Measurements from ENCODE around the gene IL1RAP.

The IL1RAP gene

DNA sequence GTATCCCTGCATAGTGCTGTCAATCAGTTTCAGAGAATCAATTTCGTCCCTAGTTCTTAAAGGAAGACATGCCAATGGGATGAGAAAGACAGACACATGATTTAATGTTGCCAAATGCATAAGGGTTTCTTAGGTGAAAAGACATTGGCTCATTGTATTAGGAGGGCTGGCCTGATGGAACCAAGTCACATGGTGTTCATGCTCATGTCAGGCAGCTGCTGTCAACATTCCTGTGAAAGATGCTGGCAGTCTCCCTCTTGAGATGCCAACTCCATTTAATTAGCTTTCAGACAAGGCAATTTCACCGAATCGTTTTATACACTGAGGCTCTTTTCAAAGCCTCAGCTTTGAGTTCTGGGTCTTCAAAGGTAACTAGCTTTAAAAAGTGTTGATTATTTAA, 16.1 kb upstream of the IL1RAP start:
- no peak for DNase-seq (ENCODE audit: low read depth)
- TF ChIP-seq, protein P1, sequence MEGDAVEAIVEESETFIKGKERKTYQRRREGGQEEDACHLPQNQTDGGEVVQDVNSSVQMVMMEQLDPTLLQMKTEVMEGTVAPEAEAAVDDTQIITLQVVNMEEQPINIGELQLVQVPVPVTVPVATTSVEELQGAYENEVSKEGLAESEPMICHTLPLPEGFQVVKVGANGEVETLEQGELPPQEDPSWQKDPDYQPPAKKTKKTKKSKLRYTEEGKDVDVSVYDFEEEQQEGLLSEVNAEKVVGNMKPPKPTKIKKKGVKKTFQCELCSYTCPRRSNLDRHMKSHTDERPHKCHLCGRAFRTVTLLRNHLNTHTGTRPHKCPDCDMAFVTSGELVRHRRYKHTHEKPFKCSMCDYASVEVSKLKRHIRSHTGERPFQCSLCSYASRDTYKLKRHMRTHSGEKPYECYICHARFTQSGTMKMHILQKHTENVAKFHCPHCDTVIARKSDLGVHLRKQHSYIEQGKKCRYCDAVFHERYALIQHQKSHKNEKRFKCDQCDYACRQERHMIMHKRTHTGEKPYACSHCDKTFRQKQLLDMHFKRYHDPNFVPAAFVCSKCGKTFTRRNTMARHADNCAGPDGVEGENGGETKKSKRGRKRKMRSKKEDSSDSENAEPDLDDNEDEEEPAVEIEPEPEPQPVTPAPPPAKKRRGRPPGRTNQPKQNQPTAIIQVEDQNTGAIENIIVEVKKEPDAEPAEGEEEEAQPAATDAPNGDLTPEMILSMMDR (IDR thresholded peaks at IDR 0.05; ENCODE audit: low read length, missing control alignments) = no peak
- H3K4me3 ChIP-seq (replicated peaks; ENCODE audit: low read depth, low read length) = no peak overlapping the region

DNA sequence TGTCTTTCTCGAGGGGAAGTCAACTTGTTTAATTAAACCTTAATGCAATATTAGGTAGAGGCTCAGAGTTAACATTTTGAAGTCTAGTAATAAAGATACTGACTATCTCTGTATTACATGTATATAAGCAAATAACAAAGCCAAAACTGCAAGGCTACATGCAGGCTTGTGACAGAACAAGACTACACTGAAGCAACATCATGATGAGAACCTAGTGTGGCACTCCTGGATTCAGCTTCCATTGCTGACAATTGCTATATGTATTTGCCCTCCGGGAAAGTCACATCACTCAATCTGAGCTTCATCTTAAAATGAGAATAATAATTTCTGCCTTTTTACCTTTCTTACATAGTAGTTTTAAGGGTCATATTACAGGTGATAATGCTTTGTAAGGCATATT, 15.6 kb upstream of the IL1RAP start:
- TF ChIP-seq, protein P1 (IDR thresholded peaks at IDR 0.05; ENCODE audit: low read length, missing control alignments) = no peak
- no peak for DNase-seq (ENCODE audit: low read depth)
- H3K4me3 ChIP-seq (replicated peaks; ENCODE audit: low read depth, low read length) = no peak overlapping the region

DNA sequence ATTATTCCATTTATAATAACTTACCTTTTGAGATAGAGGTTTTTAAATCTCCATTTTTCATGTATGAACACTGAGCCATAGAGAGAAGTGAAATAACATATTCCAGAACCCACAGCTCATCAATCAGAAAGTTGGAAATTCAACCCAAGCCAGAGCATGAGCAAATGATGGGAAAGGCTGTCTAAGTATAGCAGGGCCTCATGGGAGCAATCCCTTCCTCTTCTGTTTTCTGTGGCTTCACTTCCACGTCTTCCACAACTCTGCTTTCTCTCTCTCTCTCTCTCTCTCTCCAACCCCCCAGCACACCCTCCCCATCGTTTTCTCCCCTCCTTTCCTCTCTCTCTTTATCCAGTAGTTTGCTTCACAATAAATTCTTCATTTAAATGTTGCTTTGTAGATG, 14.8 kb upstream of the IL1RAP start:
- DNase-seq (ENCODE audit: low read depth) = no peak
- no peak overlapping the region for H3K4me3 ChIP-seq (replicated peaks; ENCODE audit: low read depth, low read length)
- TF ChIP-seq, protein P1 (IDR thresholded peaks at IDR 0.05; ENCODE audit: low read length, missing control alignments) = no peak

DNA sequence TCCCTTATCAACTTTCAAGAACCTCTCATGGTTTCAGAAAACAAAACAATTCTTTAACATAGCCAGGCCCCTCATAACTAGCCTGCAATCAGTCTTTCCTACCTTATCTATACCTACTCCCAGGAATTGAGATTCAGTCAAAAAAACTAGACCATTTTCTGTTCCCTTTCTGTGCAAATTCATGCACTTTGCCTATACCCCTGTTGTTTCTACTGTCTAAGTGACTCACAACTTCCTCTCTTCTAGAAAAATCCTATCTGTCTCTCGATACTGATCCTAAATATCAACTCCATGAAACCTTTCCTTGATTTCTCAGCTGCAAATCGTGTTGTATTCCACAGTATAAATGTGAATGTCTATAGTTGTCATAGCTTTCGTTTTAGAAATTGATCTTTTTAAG, 10.9 kb upstream of the IL1RAP start:
- TF ChIP-seq, protein P1 (IDR thresholded peaks at IDR 0.05; ENCODE audit: low read length, missing control alignments) = no peak
- DNase-seq (ENCODE audit: low read depth) = no peak
- H3K4me3 ChIP-seq (replicated peaks; ENCODE audit: low read depth, low read length) = no peak overlapping the region

DNA sequence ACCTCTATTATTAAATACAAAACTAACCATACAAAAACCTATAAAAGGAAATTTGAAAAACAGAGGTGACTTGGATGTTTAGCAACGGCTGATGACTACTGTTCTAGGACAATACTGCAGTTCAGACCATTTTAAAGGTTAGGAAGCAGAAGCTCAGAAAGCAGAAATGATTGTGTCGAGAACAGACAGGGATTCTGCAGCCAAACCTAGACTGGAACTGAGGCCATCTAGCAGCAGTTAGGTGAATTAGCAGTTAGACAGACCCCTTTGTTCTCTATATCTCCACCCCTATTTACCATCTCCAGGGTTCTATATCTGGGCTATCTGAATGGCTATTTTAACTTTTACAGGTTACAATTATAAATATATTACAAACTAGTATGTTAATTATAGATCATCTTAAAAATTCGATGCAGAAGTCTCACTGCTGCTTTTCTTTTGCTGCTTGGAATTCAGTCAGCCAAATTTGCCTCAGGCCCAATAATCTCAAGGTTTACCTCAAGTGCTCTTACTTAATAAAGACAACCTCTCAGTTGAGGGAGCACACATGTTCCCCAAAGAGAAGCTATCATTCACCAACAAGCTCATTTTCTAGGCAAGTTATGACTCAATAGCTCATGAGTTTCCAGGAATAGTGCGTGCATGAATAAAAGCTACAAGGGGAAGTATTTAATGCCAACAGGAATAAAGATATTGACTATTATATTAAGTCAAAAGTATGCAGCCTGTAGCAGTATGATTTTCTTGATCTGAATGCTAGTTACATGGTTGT, 9.3 kb upstream of the IL1RAP start:
- peak; percentile 36 for DNase-seq (ENCODE audit: low read depth)
- no peak overlapping the region for H3K4me3 ChIP-seq (replicated peaks; ENCODE audit: low read depth, low read length)
- TF ChIP-seq, protein P1 (IDR thresholded peaks at IDR 0.05; ENCODE audit: low read length, missing control alignments) = peak; percentile 18

DNA sequence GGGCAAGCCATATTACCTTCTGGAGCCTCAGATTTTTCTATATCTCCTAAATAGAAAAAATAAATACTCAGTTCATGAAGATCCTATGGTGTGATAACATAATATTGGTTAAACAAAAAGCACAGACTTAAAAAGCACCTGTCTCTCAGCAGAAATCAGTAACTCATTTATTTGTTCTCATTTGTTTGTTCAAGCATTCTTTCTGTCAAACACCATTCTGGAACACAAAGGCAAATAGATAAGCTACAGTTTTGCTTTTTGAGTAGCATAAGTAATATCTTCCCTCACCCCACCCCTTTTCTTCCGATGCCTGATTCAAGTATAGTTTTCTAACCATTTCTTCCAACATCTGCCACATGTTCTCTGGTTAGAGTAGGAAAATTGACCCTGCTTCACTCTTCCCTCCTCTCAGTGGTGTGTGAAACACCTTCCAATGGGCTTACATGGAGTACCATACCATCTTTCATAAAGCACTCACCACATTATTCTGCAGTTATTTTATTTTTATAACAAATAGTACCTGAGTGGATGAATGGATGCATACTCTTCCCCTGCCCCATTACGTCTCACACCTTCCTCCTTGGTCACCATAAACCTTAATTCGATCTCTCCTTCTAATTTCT, 8.4 kb upstream of the IL1RAP start:
- TF ChIP-seq, protein P1 (IDR thresholded peaks at IDR 0.05; ENCODE audit: low read length, missing control alignments) = no peak
- H3K4me3 ChIP-seq (replicated peaks; ENCODE audit: low read depth, low read length) = no peak overlapping the region
- no peak for DNase-seq (ENCODE audit: low read depth)

Measured in fibroblast of pulmonary artery (primary cell).